HG03139 (cell line): ENCODE measurements around the gene PPIL1.
A peak's percentile ranks its signal among the peaks of the same experiment; 100 is the strongest.

ENCODE experiments used
- ATAC-seq: cut with Tn5 transposase; IDR thresholded peaks from one replicate; pipeline ENCODE4 v1.9.1; 2021; ENCODE audit not compliant: unreplicated experiment

The PPIL1 gene

DNA sequence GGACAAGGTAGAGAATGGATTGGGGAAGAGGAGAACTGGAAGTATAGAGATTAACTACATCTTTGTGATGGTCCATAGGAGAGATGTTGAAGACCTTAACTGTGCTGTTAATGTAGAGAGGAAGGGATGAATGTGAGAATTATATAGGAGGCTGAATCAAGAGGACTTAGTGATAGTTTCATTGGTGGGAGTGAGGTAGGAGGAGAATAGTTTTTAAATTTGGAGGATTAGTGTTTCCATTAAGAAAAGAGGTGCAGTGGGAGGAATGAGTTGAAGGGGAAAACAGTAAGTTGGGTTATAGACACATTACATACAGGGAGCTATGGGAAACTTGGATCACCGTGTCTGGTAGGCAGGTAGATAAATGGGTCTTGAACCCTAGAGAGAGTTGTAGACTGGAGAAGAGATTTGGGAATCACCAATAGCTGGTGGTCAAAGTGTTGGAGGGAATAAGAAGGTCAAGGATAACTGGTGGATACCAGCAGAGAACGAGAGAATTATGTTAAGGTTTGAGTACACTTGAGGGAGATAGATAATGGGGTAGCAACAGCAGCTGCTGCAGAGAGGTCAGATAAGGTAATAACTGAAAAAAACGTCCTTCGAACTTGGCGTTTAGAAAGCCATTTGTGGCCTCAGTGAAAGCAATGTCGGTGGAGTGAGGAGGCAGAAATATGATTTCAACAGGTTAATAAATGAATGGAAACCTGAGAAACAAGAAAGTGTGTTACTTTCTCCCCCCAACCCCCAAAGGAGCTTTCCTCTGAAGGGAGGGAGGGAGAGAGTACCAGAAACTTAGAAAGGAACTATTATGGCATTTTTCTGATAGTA is 14.3 kb upstream of the PPIL1 start:
- ATAC-seq = no peak

DNA sequence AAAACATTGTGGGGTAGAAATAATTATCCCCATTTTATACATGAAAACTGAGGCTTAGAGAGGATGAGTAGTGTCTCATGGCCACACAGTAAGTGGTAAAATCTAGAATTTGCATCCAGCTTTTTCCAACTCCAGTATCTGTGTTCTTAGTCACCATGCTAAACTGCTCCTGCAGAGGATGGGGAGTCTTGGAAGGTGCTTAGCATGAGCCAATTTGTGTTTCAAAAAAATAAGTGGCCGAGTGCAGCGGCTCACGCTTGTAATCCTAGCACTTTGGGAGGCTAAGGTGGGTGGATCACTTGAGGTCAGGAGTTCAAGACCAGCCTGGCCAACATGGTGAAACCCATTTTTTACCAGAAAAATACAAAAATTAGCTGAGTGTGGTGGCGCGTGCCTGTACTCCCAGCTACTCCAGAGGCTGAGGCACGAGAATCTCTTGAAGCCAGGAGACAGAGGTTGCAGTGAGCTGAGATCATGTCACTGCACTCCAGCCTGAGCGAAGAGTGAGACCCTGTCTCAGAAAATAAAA is 13.6 kb upstream of the PPIL1 start:
- ATAC-seq = no peak

DNA sequence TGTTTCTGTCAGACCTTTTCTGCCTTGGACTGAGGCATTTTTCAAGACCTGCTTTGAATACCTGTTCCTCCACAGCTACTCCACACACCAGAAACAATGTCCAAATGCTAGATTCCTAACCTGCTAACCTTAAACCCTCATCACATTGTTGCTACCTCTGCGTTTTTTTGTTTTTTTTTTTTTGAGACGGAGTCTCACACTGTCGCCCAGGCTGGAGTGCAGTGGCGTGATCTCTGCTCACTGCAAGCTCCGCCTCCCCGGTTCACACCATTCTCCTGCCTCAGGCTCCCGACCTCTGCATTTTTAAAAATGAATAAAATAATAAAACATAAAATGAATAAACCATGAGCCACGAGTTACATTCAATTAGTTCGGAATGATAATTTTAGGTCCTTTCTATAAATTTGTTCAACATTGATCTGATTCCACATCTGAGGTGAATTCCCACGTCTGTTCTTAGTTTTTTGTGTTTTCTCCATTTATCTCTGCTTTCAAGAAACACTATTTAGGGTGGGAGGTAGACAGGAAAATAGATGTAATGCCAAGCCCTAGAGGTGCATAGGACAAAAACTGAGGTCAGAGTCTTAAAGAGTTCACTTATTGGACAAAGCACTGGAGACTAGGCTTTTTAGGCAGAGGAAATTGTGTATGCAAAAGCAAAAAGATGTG is 12.5 kb upstream of the PPIL1 start:
- ATAC-seq = no peak

DNA sequence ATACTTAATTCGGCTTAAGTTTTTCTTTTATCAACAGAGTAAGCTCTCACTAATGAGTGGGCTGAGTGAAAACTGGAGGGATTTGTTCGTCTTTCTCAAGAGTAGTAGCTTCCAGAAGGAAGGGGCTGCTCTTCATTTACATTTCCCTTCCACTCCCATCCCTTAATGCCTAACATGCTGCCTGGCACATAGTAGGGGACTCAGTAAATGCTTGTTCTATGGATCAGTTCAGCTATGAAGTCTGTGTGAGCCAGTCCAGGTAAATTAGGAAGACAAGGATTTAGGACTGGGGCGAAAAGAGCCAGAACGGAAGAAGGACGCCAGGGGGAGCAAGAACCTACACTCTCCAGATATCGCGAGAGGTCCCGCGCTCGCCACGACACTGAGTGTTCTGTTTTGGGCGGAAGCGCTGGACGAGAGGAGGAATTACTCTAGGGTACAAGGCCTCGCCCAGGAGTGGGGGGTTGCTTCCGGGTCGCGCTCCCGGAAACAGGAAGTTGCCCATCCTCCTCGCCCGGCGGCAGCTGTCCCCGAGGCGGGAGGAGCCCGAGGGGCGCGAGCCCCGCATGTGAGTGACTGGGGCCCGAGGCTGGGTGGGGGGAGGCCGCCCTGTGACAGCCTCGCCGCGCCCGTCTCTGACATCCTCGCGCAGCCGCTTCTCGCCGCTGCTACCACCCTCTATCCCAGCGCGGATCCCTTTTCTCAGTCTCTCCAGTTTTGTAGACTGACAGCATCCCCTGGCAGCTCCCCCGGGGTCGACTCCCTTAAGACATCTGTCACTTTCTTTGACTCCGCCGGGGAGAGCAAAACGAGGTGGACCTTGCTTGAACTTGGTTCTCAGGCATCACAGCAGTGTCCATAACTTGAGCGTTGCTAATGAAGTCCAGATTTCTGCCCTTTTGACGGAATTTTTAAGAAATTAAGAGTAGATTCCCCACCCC is 11.1 kb upstream of the PPIL1 start, which contains the start of gene C6orf89:
C6orf89 (plus strand) TSS at position 492 of the 941 bp plus-strand sequence. CDS start 13,493 bp downstream, outside the sequence.
- ATAC-seq = peak; percentile 99

DNA sequence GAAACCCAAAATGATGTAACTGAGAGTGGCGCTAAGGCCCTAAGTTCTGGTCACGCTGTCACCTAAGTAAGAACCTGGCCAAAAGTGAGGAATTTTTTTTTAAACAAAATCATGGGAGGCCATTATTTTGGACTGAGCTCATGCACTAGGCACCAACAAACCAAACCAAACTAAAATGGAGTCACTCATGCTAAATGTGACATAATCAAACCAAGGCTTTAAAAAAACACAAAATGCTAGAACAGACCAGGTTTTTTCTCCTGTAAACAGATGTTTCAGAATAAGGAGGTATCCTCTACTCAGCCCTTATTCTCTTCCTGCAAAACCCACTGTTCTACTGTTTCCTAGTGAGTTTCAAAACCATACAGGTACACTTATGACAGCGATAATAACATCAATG is 10.0 kb upstream of the PPIL1 start:
- no peak for ATAC-seq

DNA sequence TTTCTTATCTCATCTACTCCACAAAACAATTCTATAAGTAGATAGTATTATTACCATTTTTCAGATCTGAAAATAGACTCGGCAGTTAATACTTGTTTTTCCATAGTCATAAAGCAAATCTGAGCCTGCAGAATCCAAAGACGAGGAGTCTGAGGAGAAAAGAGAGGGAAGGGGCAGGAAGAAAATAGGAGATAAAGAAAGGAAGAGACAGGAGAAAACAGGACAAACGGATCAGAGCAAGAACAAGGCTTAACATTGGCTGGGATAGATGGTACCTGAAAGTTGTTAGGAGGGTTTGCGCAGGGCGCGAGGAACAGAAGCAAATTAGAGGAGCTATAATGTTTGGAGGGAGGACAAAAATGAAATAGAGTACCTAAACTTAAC is 639 bp upstream of the PPIL1 start:
- ATAC-seq = no peak

DNA sequence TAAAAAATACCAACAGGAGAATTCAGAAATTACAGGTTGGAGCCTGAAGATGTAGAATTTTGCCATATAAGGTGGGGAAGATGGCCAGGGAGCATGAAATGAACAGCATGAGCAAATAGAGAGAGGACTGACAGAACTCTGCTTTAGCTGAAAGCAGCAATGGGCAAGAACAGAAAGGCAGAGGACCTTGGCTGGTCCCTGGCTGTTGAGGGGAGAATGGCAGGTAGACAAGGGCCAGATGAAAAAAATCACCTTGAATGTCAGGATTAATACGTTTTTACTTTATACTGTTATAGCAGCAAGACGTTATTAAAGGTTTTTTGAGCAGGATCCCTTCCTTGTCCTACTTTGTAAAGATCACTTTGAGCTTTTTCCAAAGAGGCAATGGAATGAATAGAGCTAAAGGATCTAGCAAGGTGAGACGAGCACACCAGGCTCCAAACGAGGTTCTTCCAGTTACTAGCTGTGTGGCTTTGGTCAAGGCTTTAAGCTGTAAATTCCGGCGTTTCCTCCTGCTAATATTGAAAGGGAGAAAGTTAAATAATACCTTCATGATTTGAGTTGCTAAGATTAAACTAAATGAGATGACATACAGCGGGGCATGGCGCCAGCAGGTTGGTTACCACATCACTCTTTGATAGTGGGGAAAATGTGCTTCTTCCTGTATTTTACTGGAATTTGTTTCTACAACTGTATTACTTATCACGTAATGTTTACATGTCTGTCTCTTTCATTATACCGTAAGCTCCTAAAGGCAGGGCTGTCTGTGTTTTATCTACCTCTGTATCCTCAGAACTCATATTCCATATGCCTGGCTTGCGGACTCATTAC is 776 bp downstream of the PPIL1 start:
- ATAC-seq = no peak

DNA sequence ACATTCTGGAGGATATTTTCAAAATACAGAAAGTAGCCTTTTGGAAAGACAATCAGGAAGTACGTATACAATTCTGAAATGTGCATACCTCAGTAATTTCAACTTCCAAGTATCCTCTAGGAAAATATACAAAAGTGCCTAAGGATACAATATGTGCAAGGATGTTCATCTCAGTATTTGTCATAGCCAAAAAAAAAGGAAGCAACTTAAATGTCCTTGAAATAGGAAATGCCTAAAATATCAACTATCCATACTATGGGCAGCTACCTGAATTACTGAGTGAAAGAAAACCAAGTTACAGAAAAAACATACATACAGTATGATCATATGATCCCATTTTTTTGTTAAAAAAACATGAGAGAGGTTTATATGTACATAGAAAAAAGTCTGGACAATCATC is 1.5 kb downstream of the PPIL1 start:
- ATAC-seq = no peak

DNA sequence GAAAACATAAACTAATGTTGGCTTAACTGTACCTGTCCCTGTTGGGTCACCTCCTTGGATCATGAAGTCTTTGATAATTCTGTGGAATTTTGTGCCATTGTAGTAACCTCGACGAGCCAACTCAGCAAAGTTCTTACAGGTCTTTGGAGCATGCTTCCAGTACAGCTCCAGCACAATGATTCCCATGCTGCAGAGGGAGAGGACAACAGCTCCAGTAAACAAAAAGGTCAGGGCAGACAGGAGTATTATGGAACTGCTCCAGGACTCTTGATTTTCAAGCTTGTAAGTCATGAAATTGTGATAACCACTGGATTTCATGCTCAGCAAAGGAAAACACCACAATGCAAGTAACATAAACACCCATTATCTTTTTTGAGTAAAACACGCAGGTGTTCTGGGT is 2.9 kb downstream of the PPIL1 start:
- no peak for ATAC-seq

DNA sequence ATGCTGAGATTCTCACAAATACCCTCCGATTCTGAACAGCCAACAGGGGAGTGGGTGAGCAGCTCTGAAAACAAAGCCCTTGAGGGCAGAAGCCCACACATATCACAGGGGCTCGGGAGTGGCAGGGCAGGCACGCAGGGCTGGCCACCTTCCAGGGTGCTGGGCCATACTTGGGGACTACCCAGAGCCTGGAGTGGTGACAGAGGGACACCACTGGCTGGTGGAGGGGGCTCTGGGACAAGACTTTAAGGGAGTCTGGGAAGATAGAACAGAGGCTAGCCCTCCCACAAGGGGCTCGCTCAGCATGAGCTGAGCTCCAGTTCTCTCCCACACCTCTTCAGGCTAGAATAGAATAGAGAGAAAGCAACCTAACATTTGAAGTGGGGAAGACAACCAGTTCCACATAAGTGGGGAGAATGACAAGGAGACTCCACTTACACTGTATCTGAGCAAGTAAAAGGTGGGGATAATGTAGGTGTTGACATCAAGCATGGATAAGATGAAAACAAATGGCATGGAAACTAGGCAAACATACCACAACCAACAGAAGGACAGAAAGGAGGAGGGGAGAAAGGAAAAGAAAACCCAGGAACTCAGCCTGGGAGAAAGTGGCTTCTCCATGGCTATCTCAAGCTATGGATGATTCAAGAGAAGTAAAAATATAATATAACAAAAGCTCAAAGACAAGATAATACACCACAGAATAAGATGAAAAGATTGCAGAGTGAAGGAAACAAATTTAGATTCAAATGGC is 7.0 kb downstream of the PPIL1 start:
- no peak for ATAC-seq

DNA sequence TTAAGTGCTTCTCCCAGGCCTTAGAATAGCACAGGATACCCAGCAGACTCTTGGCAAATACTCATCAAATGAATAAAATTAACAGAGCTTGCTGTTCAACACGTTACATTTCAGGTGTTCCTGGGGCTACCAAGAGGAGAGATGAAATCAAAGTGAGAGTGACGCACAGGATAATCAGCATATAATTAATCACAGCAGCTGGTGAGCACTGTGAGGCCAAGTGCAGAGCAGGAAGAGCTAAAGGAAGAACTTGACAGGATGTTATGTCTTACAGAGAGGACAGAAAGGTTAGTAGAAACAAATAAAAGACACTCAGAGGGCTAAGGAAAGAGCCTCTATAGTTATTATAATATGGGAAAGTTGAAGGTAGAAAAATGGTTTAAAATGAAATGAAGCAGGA is 8.8 kb downstream of the PPIL1 start:
- no peak for ATAC-seq

DNA sequence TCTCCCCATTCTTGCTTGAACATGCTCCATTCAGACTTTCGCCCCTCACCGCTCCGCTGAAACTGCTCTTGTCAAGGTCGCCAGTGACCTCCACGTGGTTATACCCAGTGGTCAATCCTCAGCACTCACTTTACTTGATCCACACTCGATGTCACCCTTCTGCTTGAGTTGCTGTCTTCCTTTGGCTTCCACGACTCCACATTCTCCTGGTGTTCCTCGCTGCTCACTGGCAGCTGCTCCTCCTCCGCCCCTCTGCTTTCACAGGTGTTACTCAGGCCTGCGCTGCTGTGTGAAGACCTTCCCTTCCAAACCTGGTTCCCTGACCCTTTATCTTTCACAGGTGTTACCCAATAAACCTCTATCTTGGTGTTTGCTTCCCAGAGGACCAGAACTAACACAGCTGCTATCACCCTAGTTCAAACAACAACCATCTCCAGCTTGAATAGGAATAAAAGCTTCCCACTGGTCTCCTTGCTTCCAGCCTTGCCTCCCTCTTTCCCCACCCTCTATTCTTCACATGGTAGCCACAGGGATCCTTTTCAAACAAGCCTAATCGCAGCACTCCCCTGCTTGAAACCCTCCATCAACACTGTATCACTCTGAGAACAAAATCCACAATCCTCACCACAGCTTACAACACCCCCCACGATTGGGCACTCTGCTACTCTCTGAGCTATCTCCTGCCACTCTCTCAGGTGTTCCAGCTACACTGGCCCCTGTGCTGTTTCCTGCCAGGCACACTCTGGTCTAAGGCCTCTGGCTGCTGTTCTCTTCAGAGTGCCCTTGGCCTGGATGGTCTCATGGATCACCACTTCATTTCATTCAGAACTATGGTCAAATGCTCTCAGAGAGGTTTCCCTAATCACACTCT is 10.7 kb downstream of the PPIL1 start:
- no peak for ATAC-seq

DNA sequence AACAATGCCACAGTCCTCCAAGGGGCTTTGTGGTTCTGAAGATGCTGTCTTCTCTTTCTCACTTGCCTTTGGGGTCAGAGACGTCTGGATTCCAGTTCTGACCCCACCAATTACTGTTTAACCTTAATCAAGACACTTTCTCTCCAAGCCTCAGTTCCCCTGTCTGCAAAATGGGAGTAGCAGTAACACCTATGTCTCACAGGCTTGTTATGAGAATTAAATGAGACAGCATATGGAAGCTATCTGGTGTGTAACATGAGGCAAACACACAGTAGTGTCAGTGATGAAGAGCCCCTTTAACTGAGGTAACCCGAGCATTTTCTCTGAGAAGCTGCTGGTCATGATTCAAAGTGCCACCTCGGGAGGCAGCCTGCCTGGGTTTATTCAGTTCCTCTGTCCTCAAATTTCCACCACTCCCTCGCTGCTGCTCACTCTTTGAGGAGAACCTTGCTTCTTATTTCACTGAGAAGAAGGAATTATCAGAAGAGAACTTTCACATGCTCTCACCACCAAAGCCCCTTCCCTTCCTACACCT is 11.7 kb downstream of the PPIL1 start:
- no peak for ATAC-seq

DNA sequence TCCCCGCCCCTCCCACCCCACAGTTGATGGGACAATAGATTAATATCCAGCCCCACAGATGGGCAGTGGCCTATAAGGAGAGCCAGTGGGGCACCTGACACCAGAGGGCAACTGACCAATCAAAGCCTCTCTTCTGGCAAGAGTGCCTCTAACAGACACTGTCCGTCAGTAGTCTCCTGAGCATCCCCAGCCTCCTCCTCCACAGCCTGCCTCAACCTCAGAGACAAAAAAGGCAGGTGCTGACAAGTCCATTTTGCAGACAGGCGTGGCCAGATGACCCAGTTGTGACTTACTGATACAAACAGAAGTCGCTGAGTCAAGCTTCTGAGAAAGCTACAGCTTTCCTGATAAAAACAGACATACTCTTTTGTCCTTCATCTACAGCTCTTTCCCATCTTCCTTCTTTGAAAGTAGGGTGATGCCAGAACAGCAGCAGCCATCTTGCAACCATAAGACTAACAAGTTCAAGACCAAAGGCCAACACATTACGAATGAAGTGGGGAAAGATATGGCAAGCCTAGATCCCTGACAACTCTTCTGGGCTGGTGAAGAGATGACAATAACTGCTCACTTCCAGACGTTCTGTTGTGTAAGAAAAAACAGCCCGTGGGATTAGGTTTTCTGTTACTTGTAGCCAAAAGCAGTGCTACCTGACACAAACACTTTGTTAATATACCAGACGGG is 12.3 kb downstream of the PPIL1 start:
- ATAC-seq = no peak

DNA sequence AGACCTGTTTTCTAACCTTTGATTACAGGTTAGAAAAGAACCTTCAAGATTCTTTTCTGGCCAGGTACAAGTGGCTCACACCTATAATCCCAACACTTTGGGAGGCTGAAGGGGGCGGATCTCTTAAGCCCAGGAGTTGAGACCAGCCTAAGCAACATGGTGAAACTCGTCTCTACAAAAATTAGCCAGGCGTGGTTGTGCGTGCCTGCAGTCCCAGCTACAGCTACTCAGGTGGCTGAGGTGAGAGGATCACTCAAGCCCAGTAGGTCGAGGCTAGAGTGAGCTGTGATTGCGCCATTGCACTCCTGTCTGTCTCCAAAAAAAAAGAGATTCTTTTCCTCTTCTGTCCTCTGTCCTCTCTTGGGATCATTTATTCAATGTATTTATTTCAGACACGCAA is 14.5 kb downstream of the PPIL1 start:
- no peak for ATAC-seq

DNA sequence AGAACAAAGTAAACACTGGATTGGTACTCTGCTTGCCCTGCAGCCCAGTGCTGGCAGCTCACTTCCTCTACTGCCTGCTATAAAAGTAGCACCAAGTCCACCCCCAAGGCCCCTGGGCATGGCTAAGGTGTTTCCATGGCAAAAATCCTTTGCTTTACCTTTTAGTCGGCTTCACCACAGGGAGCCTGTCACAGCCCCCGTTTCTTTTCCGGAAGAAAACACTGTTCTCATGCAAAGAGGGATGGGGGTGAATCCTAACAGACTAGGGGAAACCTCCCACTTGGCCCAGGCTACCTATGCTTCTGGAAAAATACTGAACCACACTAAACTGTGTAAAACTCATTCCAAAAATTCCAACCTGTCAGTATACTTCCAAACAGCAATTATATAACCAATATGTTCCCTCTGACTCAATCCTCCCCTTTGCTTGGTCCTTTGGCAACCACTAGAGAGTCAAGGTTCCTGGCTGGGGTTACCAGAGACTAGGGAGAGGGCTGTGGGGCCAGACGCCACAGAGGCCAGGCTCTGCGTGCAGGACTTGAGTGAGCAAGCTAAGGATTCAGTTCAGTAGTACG is 16.1 kb downstream of the PPIL1 start:
- no peak for ATAC-seq

DNA sequence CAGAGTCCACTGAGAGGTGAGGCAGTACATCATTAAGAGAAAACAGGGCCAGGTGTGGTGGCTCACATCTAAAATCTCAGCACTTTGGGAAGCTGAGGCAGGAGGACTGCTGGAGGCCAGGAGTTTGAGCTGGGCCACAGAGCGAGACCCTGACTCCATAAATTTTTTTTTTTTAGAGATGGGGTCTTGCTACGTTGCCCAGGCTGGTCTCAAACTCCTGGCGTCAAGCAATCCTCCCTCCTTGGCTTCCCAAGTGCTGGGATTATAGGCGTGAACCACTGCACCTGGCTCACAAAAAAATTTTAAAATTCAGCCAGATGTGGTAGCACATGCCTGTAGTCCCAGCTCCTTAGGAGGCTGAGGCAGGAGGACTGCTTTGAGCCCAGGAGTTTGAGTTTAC is 17.3 kb downstream of the PPIL1 start:
- ATAC-seq = no peak
